ENCODE data around the gene HHAT.

The HHAT gene

DNA sequence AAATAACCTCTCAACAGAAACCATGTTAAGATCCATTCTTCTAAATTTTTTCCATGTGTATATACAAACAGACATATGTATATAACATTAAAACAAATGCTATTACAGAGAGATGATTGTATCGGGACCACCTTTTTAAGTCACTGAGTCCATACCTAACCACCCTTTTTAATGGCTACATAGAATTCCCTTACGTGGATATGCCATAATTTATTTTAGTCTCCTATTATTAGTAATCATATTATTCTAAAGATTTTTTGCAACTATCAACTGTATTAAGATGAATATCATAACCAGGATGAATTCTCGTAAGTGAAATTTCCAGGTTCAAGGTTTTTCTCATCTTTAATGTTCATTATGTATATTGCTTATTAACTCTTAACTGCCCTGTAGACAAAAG, 259.7 kb downstream of the HHAT start:
- no peak for DNase-seq (ENCODE audit: low read depth in 4 of 4, low spot score in 1 of 4)

DNA sequence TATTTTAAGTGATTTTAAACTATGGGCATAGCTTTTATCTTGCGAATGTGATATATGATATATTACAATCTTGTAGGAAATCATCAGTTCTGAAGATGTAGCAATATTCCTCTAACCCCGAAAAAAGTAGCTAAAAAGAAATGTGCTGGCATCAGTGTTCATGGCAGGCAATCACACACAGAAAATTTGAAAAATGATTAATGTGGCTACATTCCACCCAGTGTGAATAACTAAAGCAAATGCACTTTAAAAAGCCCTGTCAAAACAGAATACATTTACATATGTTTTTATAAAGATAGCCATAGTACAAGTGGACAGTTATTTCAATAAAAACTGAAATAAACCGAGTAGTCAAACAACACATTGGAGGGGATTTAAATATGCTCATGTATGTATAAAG, 260.2 kb downstream of the HHAT start:
- DNase-seq (ENCODE audit: low read depth in 4 of 4, low spot score in 1 of 4) = no peak

DNA sequence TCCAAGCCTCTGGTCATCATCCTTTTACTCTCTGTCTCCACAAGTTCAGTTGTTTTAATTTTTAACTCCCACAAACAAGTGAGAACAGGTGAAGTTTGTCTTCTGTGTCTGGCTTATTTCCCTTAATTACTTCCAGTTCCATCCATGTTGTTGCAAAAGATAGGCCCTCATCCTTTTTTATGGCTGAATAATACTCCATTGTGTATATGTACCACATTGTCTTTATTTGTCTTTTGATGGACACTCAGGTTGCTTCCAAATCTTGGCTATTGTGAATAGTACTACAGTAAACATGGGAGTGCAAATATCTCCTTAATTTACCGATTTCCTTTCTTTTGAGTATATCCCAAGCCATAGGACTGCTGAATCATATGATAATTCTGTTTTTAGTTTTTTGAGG, 262.5 kb downstream of the HHAT start:
- DNase-seq (ENCODE audit: low read depth in 4 of 4, low spot score in 1 of 4) = no peak

GRCh38 chr1:210594605-210595004, 265.9 kb downstream of the HHAT start:
- no peak for DNase-seq (ENCODE audit: low read depth in 4 of 4, low spot score in 1 of 4)

- DNase-seq (ENCODE audit: low read depth in 4 of 4, low spot score in 1 of 4) = no peak
Observed at GRCh38 chr1:210596641-210597040, 267.9 kb downstream of the HHAT start.

DNA sequence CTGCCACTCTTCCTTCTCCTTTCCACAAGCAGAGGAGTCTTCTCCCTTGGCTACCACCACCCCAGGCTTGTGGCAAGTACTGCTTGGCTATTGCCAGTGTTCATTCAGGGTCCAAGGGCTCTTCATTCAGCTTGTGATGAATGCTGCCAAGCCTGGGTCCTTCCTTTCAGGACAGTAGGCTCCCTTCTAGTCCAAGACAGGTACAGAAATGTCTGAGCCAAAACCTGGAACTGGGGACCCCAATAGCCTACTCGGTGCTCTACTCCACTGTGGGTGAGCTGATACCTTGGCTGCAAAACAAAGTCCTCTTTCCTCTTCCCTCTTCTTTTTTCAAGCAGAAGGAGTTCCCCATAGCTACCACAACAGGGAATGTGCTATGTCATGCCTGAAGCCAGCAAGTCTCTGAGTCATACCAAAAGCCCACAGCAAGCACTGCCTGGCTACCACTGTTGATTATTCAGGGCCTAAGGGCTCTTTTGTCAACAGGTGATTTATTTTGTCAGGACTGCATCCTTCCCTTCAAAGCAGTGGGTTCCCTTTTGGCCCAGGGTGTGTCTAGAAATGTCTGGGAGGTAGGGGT, 268.9 kb downstream of the HHAT start:
- no peak for DNase-seq (ENCODE audit: low read depth in 4 of 4, low spot score in 1 of 4)

GRCh38 chr1:210598135-210598652, 269.5 kb downstream of the HHAT start:
- DNase-seq (ENCODE audit: low read depth in 4 of 4, low spot score in 1 of 4) = no peak

- no peak for DNase-seq (ENCODE audit: low read depth in 4 of 4, low spot score in 1 of 4)
Observed at GRCh38 chr1:210600421-210601159, 271.9 kb downstream of the HHAT start.

GRCh38 chr1:210603123-210603522, 274.4 kb downstream of the HHAT start:
- DNase-seq (ENCODE audit: low read depth in 4 of 4, low spot score in 1 of 4) = no peak

DNA sequence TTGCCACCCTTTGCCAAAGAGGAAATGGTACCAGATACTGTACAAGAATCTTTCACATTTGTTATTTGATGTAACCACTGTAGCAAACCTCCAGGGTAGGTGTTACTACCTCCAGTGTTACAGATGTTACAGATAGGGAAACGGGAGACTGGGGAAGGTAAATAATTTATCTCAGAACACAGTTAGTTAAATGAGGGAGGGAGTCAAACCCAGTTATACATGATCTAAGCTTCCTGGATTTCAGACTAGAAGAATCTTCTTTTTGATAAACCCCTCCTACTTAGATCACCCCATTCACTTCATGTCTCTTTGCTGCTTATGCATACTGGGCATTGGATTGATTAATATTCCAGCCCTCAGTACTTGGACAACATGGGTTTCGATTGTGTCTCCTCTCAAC, 276.4 kb downstream of the HHAT start:
- DNase-seq (ENCODE audit: low read depth in 4 of 4, low spot score in 1 of 4) = no peak

GRCh38 chr1:210607361-210607760, 278.7 kb downstream of the HHAT start:
- DNase-seq (ENCODE audit: low read depth in 4 of 4, low spot score in 1 of 4) = no peak

GRCh38 chr1:210608767-210609166, 280.1 kb downstream of the HHAT start:
- DNase-seq (ENCODE audit: low read depth in 4 of 4, low spot score in 1 of 4) = no peak

GRCh38 chr1:210616356-210616755, 287.7 kb downstream of the HHAT start:
- DNase-seq (ENCODE audit: low read depth in 4 of 4, low spot score in 1 of 4) = no peak

DNA sequence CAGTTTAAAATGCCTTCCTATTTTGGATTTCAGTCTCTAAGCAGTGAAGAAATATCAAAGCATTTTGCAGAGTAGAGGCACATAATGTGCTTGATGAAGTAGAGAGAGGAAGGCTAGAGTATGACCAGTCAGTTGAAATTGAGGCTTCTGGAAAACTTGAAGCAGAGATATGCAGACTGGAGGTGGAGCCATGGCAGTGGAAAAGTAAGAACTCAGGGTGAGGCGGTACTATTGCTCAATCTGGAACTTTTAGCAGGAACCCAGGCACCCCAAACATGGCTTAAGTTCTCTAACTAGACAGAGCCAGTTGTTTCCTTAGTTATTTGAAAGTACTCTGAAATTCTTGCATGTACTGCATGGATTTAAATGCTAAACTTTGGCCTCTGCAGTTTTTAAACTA, 288.6 kb downstream of the HHAT start:
- no peak for DNase-seq (ENCODE audit: low read depth in 4 of 4, low spot score in 1 of 4)

GRCh38 chr1:210618369-210618768, 289.7 kb downstream of the HHAT start:
- DNase-seq (ENCODE audit: low read depth in 4 of 4, low spot score in 1 of 4) = no peak

DNA sequence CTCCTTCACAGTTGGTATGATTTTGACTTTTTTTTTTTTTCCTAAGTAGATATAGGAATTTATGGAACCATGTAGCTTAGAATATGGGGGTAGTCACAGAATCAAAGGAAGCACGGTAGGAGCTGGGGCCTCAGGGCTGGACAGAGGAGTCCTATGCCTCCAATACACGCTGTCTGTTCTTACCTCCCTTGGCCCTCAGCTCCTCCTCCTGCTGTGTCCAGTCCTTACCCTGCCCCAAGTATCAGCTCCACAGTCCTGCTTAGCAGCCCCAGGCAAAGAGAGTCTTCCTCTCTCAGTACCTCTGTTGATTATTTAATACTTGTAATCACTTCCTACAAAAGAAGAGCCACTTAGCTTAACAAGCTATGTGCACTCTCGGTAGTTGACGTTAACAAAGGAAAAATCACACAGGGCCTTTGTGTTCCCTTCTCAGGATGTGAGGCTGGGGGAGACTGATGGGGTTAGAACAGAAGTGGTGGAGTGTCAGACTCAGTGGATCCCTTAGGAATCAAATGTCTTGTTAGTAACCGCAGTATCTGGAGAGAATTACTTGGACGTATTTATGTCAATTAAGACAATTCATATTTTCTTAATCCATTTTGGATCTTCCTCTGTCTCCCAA, 292.3 kb downstream of the HHAT start:
- DNase-seq (ENCODE audit: low read depth in 4 of 4, low spot score in 1 of 4) = no peak

DNA sequence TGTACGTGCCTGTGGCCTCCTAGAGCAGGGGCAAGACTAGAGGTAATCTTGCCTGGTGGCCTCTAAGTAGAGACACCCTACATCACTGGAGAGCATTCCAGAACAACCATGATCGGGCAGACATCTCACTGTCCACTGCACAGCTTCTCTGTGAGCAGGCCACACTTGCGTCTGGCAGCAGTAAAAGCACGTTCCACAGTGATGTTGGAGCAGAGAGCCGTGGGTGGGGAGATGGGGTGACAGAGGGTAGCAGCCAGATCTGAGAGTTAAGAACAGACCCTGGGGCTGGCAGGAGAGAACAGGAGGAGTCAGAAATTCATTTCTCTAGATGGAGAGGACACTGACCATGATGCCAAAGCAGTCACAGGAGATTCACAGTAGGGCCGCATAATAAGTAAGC, 293.0 kb downstream of the HHAT start:
- DNase-seq (ENCODE audit: low read depth in 4 of 4, low spot score in 1 of 4) = no peak

- DNase-seq (ENCODE audit: low read depth in 4 of 4, low spot score in 1 of 4) = no peak
Observed at GRCh38 chr1:210624722-210625121, 296.0 kb downstream of the HHAT start.

DNA sequence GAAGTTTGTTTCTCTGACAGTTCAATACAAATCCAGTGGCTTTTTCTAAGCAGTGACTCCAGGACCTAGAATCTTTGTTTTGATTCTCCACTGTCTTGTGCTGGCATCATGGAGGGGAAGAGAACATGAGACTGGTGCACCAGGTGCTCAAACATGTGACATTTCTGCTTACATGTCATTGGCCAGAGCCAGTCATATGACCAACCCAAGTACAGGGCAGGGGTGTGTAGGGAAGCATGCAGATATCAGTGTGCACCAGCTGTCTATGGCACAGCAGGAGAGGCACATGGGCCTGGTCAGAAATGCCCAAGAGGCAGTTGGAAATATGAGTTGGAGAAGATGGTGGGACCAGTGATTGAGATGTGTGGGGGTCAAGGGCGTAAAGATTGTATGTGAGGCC, 297.0 kb downstream of the HHAT start:
- no peak for DNase-seq (ENCODE audit: low read depth in 4 of 4, low spot score in 1 of 4)

- DNase-seq (ENCODE audit: low read depth in 4 of 4, low spot score in 1 of 4) = no peak
Observed at GRCh38 chr1:210626341-210626740, 297.6 kb downstream of the HHAT start.

DNA sequence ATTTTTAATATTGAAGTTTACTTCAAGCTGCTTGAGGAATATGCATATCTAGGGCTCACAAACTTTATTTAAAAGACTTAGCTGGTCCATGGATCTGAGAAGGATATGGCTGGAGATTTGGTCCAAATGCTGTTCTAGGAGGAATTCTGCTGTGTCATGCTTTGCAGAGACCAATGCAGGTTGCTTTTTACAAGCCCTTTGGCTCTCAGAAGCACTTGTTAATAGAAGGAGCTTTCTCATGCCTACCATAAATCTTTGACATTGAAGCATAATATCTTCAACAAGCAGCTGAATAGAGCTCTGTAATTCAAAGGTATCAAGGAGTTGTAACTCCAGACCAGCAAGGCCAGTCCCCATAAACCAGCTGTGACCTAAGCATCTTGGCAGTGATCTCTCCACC, 299.1 kb downstream of the HHAT start:
- DNase-seq (ENCODE audit: low read depth in 4 of 4, low spot score in 1 of 4) = no peak

DNA sequence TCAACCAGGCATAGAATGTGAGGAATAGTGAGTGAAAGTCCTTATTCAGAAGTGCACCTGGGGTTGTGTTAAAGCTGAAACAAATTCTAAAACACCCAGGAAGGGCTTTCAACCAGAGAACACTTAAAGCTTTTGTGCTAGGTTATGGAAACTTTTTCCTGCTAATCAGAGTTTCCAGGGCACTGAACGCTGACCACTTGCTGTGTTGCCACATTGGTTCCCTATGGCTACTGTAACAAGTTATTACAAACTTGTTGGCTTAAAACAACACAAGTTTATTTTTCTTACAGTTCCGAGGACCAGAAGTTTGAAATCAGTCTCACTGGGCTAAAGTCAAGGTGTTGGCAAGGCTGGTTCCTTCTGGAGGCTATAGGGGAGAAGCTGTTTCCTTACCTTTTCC, 300.6 kb downstream of the HHAT start:
- no peak for DNase-seq (ENCODE audit: low read depth in 4 of 4, low spot score in 1 of 4)

Measured in stimulated activated CD4-positive, alpha-beta T cell treated with anti-CD3 and anti-CD28 coated beads, Interleukin-1b, Interleukin-23, amount 100 ng/mL, for 24 hours (primary cell).